ENCODE results near the gene SUN1.

DNA sequence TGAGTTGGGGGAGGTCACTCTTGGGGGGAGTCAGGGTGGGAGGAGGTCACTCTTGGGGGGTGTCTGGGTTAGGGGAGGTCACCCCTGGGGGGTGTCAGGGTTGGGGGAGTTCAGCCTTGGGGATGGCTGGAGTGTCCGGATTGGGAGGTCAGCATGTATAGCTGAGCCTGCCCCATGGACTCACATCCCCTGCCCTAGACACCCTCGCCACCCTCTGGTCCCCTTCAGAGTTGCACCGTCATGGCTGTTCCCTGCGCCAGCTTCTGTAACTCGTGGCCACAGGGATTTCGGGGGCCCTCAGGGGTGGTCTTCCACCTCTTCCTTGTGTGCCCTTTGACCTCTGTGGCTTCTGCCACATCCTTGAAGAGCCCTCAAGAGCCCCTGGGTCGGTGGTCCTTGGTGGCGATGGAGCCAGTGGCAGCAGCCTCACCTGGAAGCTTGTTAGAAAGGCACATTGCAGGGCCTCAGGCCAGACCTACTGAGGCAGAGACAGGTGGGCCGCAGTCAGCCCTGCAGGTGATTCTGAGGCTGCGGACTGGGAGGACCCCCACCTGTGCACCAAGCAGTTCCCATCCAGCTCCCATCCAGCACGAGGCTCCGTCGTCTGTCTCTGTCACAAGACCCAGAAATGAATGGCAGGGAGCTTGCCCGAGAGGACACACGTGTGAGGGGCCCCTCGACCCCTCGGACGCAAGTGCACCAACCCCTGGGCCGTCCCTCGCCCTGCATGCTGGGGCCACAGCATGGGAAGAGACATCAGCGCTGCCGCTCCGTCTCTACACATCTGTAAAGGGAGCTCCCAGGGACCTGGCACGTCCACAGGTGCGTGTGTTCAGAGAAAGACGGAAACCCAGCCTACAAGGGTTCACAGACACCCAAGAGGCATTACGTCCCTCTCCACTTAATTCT is 44.7 kb upstream of the SUN1 start:
- TF ChIP-seq GATA3 (IDR thresholded peaks at IDR 0.05; ENCODE audit: low read depth, low read length) (no peak), GATA2 (IDR thresholded peaks at IDR 0.05; ENCODE audit: low read depth, low read length) (no peak)

Data from SH-SY5Y (cell line).